ENCODE results near the gene EIF4B. TPM values are rescaled to one million over a fixed set of nuclear protein-coding genes. Genes with fewer than 3 reads are reported as not detected.
A peak's percentile ranks its signal among the peaks of the same experiment; 100 is the strongest.

EIF4B gene
- total and polyA plus RNA-seq, 2 of the 13 experiments (the other 11 are each of a cell fraction or from before 2014, with no cell fraction given) = 416 to 548 TPM

- TF ChIP-seq ZNF543 (CRISPR knock-in tag; IDR thresholded peaks at IDR 0.05) (no peak), KMT2A (CRISPR knock-in tag; IDR thresholded peaks at IDR 0.05) (no peak), REXO4 (CRISPR knock-in tag; IDR thresholded peaks at IDR 0.05; ENCODE audit: borderline replicate concordance) (no peak), MTF1 (CRISPR knock-in tag; IDR thresholded peaks at IDR 0.05) (no peak), ZNF282 (IDR thresholded peaks at IDR 0.05; ENCODE audit: partially characterized antibody) (no peak), SATB2 (CRISPR knock-in tag; IDR thresholded peaks at IDR 0.05) (no peak), REPIN1 (CRISPR knock-in tag; IDR thresholded peaks at IDR 0.05; ENCODE audit: borderline replicate concordance, low read depth) (peak; percentile 79; the same call in 1 of the 2 replicates), TAF1 (CRISPR knock-in tag; IDR thresholded peaks at IDR 0.05) (no peak), FOSL2 (CRISPR knock-in tag; IDR thresholded peaks at IDR 0.05) (peak; percentile 53; the same call in 1 of the 2 replicates), DMAP1 (CRISPR knock-in tag; IDR thresholded peaks at IDR 0.05) (no peak), FOXJ3 (CRISPR knock-in tag; IDR thresholded peaks at IDR 0.05; ENCODE audit: borderline replicate concordance) (no peak), ZNF703 (CRISPR knock-in tag; IDR thresholded peaks at IDR 0.05; ENCODE audit: borderline replicate concordance) (no peak), ZNF709 (CRISPR knock-in tag; IDR thresholded peaks at IDR 0.05) (no peak), TRIM22 (IDR thresholded peaks at IDR 0.05) (no peak), IRX3 (CRISPR knock-in tag; IDR thresholded peaks at IDR 0.05; ENCODE audit: borderline replicate concordance, low read depth) (no peak), HNF1A (IDR thresholded peaks at IDR 0.05; ENCODE audit: low read depth) (no peak), HNF1A (CRISPR knock-in tag; IDR thresholded peaks at IDR 0.05; ENCODE audit: borderline replicate concordance) (peak; percentile 51; the same call in 1 of the 2 replicates), ZMAT3 (CRISPR knock-in tag; conservative IDR thresholded peaks at IDR 0.05) (no peak), MATR3 (CRISPR knock-in tag; IDR thresholded peaks at IDR 0.05) (no peak), ZFAT (CRISPR knock-in tag; conservative IDR thresholded peaks at IDR 0.05) (no peak), ZNF292 (CRISPR knock-in tag; IDR thresholded peaks at IDR 0.05; ENCODE audit: borderline replicate concordance, low read depth) (no peak)
- TF ChIP-seq, protein P1, sequence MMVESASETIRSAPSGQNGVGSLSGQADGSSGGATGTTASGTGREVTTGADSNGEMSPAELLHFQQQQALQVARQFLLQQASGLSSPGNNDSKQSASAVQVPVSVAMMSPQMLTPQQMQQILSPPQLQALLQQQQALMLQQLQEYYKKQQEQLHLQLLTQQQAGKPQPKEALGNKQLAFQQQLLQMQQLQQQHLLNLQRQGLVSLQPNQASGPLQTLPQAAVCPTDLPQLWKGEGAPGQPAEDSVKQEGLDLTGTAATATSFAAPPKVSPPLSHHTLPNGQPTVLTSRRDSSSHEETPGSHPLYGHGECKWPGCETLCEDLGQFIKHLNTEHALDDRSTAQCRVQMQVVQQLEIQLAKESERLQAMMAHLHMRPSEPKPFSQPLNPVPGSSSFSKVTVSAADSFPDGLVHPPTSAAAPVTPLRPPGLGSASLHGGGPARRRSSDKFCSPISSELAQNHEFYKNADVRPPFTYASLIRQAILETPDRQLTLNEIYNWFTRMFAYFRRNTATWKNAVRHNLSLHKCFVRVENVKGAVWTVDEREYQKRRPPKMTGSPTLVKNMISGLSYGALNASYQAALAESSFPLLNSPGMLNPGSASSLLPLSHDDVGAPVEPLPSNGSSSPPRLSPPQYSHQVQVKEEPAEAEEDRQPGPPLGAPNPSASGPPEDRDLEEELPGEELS (CRISPR knock-in tag; IDR thresholded peaks at IDR 0.05) = peak; percentile 93
These were observed 55.3 kb downstream of the EIF4B start (continued) for GRCh38 chr12:53061404-53062010.
